Large intestine (tissue), 3 donors: ENCODE results near the gene FARS2. TPM values are rescaled to one million over a fixed set of nuclear protein-coding genes. Genes with fewer than 3 reads are reported as not detected.

ENCODE experiments used
- DNase-seq, 2 donors: peaks; one replicate each; pipeline versions ENCODE4 v3.0.0 to v3.0.0-alpha.2; 2013
- H3K27ac ChIP-seq: one replicate; pipeline ENCODE4 v1.5.1; 2013; ENCODE audit warnings: low read length
- H3K27me3 ChIP-seq: 2 replicates; pipeline ENCODE4 v1.6.1; 2013; ENCODE audit warnings: low read length; ENCODE audit not compliant: control insufficient read depth, insufficient read depth
- H3K36me3 ChIP-seq: 2 replicates; pipeline ENCODE4 v1.6.1; 2013; ENCODE audit warnings: low read length; ENCODE audit not compliant: control insufficient read depth, insufficient read depth
- H3K4me1 ChIP-seq: one replicate; pipeline ENCODE4 v1.6.1; 2013; ENCODE audit warnings: low read length; ENCODE audit not compliant: control insufficient read depth, insufficient read depth
- H3K4me3 ChIP-seq: one replicate; pipeline ENCODE4 v1.5.1; 2013; ENCODE audit warnings: low read length
- H3K9me3 ChIP-seq: one replicate; pipeline ENCODE4 v1.6.1; 2013; ENCODE audit warnings: mild to moderate bottlenecking, low read depth, low read length, moderate library complexity; ENCODE audit not compliant: control insufficient read depth
- WGBS: methylation state at CpG from one replicate; pipeline ENCODE4 v1.1.5; 2013; ENCODE audit warnings: low lambda C conversion rate; ENCODE audit not compliant: insufficient coverage; 5-methylcytosine and 5-hydroxymethylcytosine counted together
- polyA plus RNA-seq: library from polyadenylated mRNA; unstranded; fragments of 120-200 nt; gene quantifications from one replicate; pipeline ENCODE4 v1.2.1, GENCODE V29; 2013

The FARS2 gene
- polyA plus RNA-seq, 1 donor: 14.3 TPM

- no peaks in the 10 kb centered on the region for H3K9me3 ChIP-seq
- no CpG with 5 or more reads among the region's 17 CpGs for WGBS
- DNase-seq: no peak
- H3K4me1 ChIP-seq: no peaks in the 10 kb centered on the region
- no peaks in the 10 kb centered on the region for H3K27me3 ChIP-seq
- H3K27ac ChIP-seq: no peak overlapping the region
- no peak overlapping the region for H3K4me3 ChIP-seq
- no peaks in the 10 kb centered on the region for H3K36me3 ChIP-seq
These were observed 446.1 kb downstream of the FARS2 start for GRCh38 chr6:5707281-5708045.

- no peak overlapping the region for H3K27ac ChIP-seq
- H3K9me3 ChIP-seq: no peaks in the 10 kb centered on the region
- H3K27me3 ChIP-seq: no peaks in the 10 kb centered on the region
- peaks cover 2% of the 10 kb centered on the region for H3K4me1 ChIP-seq
- no peaks in the 10 kb centered on the region for H3K36me3 ChIP-seq
- WGBS: no CpG with 5 or more reads among the region's 14 CpGs
- no peak overlapping the region for H3K4me3 ChIP-seq
- no peak for DNase-seq
These were observed 449.2 kb downstream of the FARS2 start for GRCh38 chr6:5710516-5710915.

GRCh38 chr6:5710936-5711335, 449.6 kb downstream of the FARS2 start:
- no peak overlapping the region for H3K27ac ChIP-seq
- H3K36me3 ChIP-seq: no peaks in the 10 kb centered on the region
- no peak for DNase-seq
- no peaks in the 10 kb centered on the region for H3K9me3 ChIP-seq
- no peaks in the 10 kb centered on the region for H3K27me3 ChIP-seq
- 88% methylated on average over 3 of the region's 4 CpGs for WGBS
- H3K4me3 ChIP-seq: no peak overlapping the region
- H3K4me1 ChIP-seq: peaks cover 2% of the 10 kb centered on the region

- peak in 1 of 2 donors; percentile 46 for DNase-seq
- H3K4me3 ChIP-seq: no peak overlapping the region
- peaks cover 2% of the 10 kb centered on the region for H3K4me1 ChIP-seq
- H3K36me3 ChIP-seq: no peaks in the 10 kb centered on the region
- no peaks in the 10 kb centered on the region for H3K27me3 ChIP-seq
- H3K27ac ChIP-seq: no peak overlapping the region
- H3K9me3 ChIP-seq: peaks cover 4% of the 10 kb centered on the region
- 100% methylated on average over 1 of the region's 10 CpGs for WGBS
These were observed 451.3 kb downstream of the FARS2 start for GRCh38 chr6:5712349-5713215.

- no peaks in the 10 kb centered on the region for H3K27me3 ChIP-seq
- WGBS: 14% methylated on average over 1 of the region's 7 CpGs
- no peak overlapping the region for H3K27ac ChIP-seq
- no peak overlapping the region for H3K4me3 ChIP-seq
- H3K4me1 ChIP-seq: peaks cover 2% of the 10 kb centered on the region
- peak; percentile 45 to 69 for DNase-seq
- no peaks in the 10 kb centered on the region for H3K36me3 ChIP-seq
- H3K9me3 ChIP-seq: peaks cover 6% of the 10 kb centered on the region
These were observed 452.2 kb downstream of the FARS2 start for GRCh38 chr6:5713519-5713918.

GRCh38 chr6:5718231-5718947, 457.1 kb downstream of the FARS2 start:
- no peak for DNase-seq
- Histone ChIP-seq H3K27ac (no peak overlapping the region), H3K9me3 (peaks cover 6% of the 10 kb centered on the region), H3K27me3 (no peaks in the 10 kb centered on the region), H3K4me3 (no peak overlapping the region), H3K36me3 (no peaks in the 10 kb centered on the region), H3K4me1 (no peaks in the 10 kb centered on the region)
- 92% methylated on average over 2 of the region's 5 CpGs for WGBS

- no peaks in the 10 kb centered on the region for H3K27me3 ChIP-seq
- WGBS: no CpG with 5 or more reads among the region's 21 CpGs
- DNase-seq: no peak
- H3K27ac ChIP-seq: no peak overlapping the region
- no peaks in the 10 kb centered on the region for H3K36me3 ChIP-seq
- H3K4me3 ChIP-seq: no peak overlapping the region
- H3K4me1 ChIP-seq: no peaks in the 10 kb centered on the region
- no peaks in the 10 kb centered on the region for H3K9me3 ChIP-seq
These were observed 462.8 kb downstream of the FARS2 start for GRCh38 chr6:5723841-5724691.

- DNase-seq: no peak
- Histone ChIP-seq H3K27ac (no peak overlapping the region), H3K4me1 (no peaks in the 10 kb centered on the region), H3K36me3 (no peaks in the 10 kb centered on the region), H3K27me3 (no peaks in the 10 kb centered on the region), H3K4me3 (no peak overlapping the region), H3K9me3 (no peaks in the 10 kb centered on the region)
- WGBS: no CpG with 5 or more reads among the region's 10 CpGs
These were observed 463.6 kb downstream of the FARS2 start for GRCh38 chr6:5724911-5725310.

GRCh38 chr6:5726976-5727718, 465.8 kb downstream of the FARS2 start:
- Histone ChIP-seq H3K4me1 (no peaks in the 10 kb centered on the region), H3K36me3 (no peaks in the 10 kb centered on the region), H3K27ac (no peak overlapping the region), H3K4me3 (no peak overlapping the region), H3K27me3 (no peaks in the 10 kb centered on the region), H3K9me3 (no peaks in the 10 kb centered on the region)
- WGBS: no CpG with 5 or more reads among the region's 17 CpGs
- DNase-seq: no peak
